Mesothelial cell of epicardium (in vitro differentiated cells): ENCODE measurements around the gene TPRG1L. TPM values are rescaled to one million over a fixed set of nuclear protein-coding genes. Genes with fewer than 3 reads are reported as not detected.

Source experiments
- DNase-seq, 2 experiments: peaks; one replicate each; pipeline ENCODE4 v3.0.0; 2021; ENCODE audit warnings: low spot score in 2 of 2; ENCODE audit not compliant: unreplicated experiment in 2 of 2
- H3K27ac Mint-ChIP-seq: 2 replicates; pipeline ENCODE4 v1.8.0; 2021; ENCODE audit warnings: mixed read lengths
- H3K27me3 Mint-ChIP-seq: 2 replicates; pipeline ENCODE4 v1.8.0; 2021; ENCODE audit warnings: low read depth, mixed read lengths
- H3K36me3 Mint-ChIP-seq: 2 replicates; pipeline ENCODE4 v1.8.0; 2021; ENCODE audit warnings: mixed read lengths
- H3K4me1 Mint-ChIP-seq: 2 replicates; pipeline ENCODE4 v1.8.0; 2021; ENCODE audit warnings: mixed read lengths
- H3K4me3 Mint-ChIP-seq: 2 replicates; pipeline ENCODE4 v1.8.0; 2021; ENCODE audit warnings: mild to moderate bottlenecking, moderate library complexity, mixed read lengths
- H3K9me3 Mint-ChIP-seq: 2 replicates; pipeline ENCODE4 v1.8.0; 2021; ENCODE audit warnings: mixed read lengths
- CTCF ChIP-seq: fragments of 200-600 bp; sonication (generic); IDR thresholded peaks from one replicate; pipeline ENCODE4 v1.5.0; 2021; ENCODE audit warnings: antibody characterized with exemption; ENCODE audit not compliant: unreplicated experiment
- total RNA-seq: library from RNA; stranded (reverse); gene quantifications from 3 replicates; pipeline ENCODE4 v1.2.1, GENCODE V29; 2021

The TPRG1L gene
- total RNA-seq, 1 donor from 2014 or later: 15.7 TPM

- no peaks in the 10 kb centered on the region for H3K9me3 Mint-ChIP-seq
- H3K27me3 Mint-ChIP-seq: no peaks in the 10 kb centered on the region
- no peak overlapping the region for H3K4me3 Mint-ChIP-seq
- no peak for DNase-seq
- peaks cover 4% of the 10 kb centered on the region for H3K4me1 Mint-ChIP-seq
- H3K36me3 Mint-ChIP-seq: peaks cover 4% of the 10 kb centered on the region
- no peak for TF ChIP-seq CTCF
- no peak overlapping the region for H3K27ac Mint-ChIP-seq
These were observed 33.6 kb upstream of the TPRG1L start for GRCh38 chr1:3590951-3591865.

- no peak for TF ChIP-seq CTCF
- Mint-ChIP-seq H3K27ac (no peak overlapping the region), H3K27me3 (no peaks in the 10 kb centered on the region)
These were observed 31.5 kb upstream of the TPRG1L start for GRCh38 chr1:3593334-3593733.

GRCh38 chr1:3593745-3594144, 31.1 kb upstream of the TPRG1L start:
- peaks cover 3% of the 10 kb centered on the region for H3K36me3 Mint-ChIP-seq
- H3K4me1 Mint-ChIP-seq: peaks cover 15% of the 10 kb centered on the region
- no peak for DNase-seq
- no peaks in the 10 kb centered on the region for H3K9me3 Mint-ChIP-seq
- no peak overlapping the region for H3K27ac Mint-ChIP-seq
- TF ChIP-seq CTCF: no peak
- no peak overlapping the region for H3K4me3 Mint-ChIP-seq
- no peaks in the 10 kb centered on the region for H3K27me3 Mint-ChIP-seq

More at GRCh38 chr1:3593334-3593733, 31.5 kb upstream of the TPRG1L start:
- Mint-ChIP-seq H3K4me1 (peaks cover 13% of the 10 kb centered on the region), H3K36me3 (peaks cover 3% of the 10 kb centered on the region), H3K9me3 (no peaks in the 10 kb centered on the region), H3K4me3 (no peak overlapping the region)
- DNase-seq: no peak

- Mint-ChIP-seq H3K9me3 (no peaks in the 10 kb centered on the region), H3K36me3 (peaks cover 3% of the 10 kb centered on the region), H3K27me3 (no peaks in the 10 kb centered on the region), H3K4me3 (no peak overlapping the region), H3K27ac (no peak overlapping the region), H3K4me1 (peaks cover 20% of the 10 kb centered on the region)
- no peak for DNase-seq
- no peak for TF ChIP-seq CTCF
These were observed 30.0 kb upstream of the TPRG1L start for GRCh38 chr1:3594706-3595377.

- H3K4me1 Mint-ChIP-seq: peaks cover 20% of the 10 kb centered on the region
- peaks cover 3% of the 10 kb centered on the region for H3K36me3 Mint-ChIP-seq
- DNase-seq: no peak
- no peaks in the 10 kb centered on the region for H3K9me3 Mint-ChIP-seq
- H3K27ac Mint-ChIP-seq: peak overlapping the region; percentile 39
- no peaks in the 10 kb centered on the region for H3K27me3 Mint-ChIP-seq
- H3K4me3 Mint-ChIP-seq: no peak overlapping the region
- TF ChIP-seq CTCF: no peak
These were observed 28.9 kb upstream of the TPRG1L start for GRCh38 chr1:3595949-3596348.
